NT2/D1 (cell line): ENCODE measurements around the gene MICALL2.
A peak's percentile ranks its signal among the peaks of the same experiment; 100 is the strongest.

ENCODE experiments used
- DNase-seq: peaks from one replicate; pipeline ENCODE4 v3.0.0-alpha.2; 2011; ENCODE audit warnings: low read depth, low spot score
- H3K27me3 ChIP-seq: 2 replicates; pipeline ENCODE4 v1.6.0; 2011; ENCODE audit warnings: mild to moderate bottlenecking; ENCODE audit not compliant: insufficient read length, insufficient read depth
- H3K36me3 ChIP-seq: 2 replicates; pipeline ENCODE4 v1.6.1; 2011; ENCODE audit warnings: mild to moderate bottlenecking, low read length, mixed read lengths; ENCODE audit not compliant: insufficient read depth, insufficient read length
- H3K4me1 ChIP-seq: 2 replicates; pipeline ENCODE4 v1.5.1; 2011; ENCODE audit not compliant: insufficient read depth, insufficient read length
- H3K4me3 ChIP-seq: 2 replicates; pipeline ENCODE4 v1.5.1; 2011; ENCODE audit warnings: low read depth; ENCODE audit not compliant: insufficient read length
- H3K9ac ChIP-seq: 2 replicates; pipeline ENCODE4 v1.6.0; 2011; ENCODE audit warnings: low read depth; ENCODE audit not compliant: insufficient read length
- H3K9me3 ChIP-seq: 2 replicates; pipeline ENCODE4 v1.5.1; 2011; ENCODE audit warnings: mild to moderate bottlenecking, low read length; ENCODE audit not compliant: insufficient read depth
- SUZ12 ChIP-seq: IDR thresholded peaks from 2 replicates; pipeline ENCODE4 v1.6.1; 2011; ENCODE audit not compliant: insufficient read length, insufficient read depth; ENCODE audit errors: extremely low read depth
- YY1 ChIP-seq: IDR thresholded peaks from 2 replicates; pipeline ENCODE4 v1.6.1; 2011; ENCODE audit not compliant: insufficient read length, insufficient read depth
- ZNF274 ChIP-seq: IDR thresholded peaks from 2 replicates; pipeline ENCODE4 v1.6.1; 2011; ENCODE audit warnings: mild to moderate bottlenecking, low read depth, low read length

The MICALL2 gene

GRCh38 chr7:1421946-1422345 is 37.3 kb downstream of the MICALL2 start:
- no peaks in the 10 kb centered on the region for H3K36me3 ChIP-seq
- TF ChIP-seq SUZ12 (no peak), ZNF274 (no peak), YY1 (no peak)
- no peak overlapping the region for H3K4me3 ChIP-seq
- peaks cover 16% of the 10 kb centered on the region for H3K4me1 ChIP-seq
- no peak overlapping the region for H3K9ac ChIP-seq
- no peaks in the 10 kb centered on the region for H3K9me3 ChIP-seq
- peaks cover 9% of the 10 kb centered on the region for H3K27me3 ChIP-seq
- no peak for DNase-seq

GRCh38 chr7:1421020-1421790 is 38.1 kb downstream of the MICALL2 start:
- Histone ChIP-seq H3K27me3 (peaks cover 16% of the 10 kb centered on the region), H3K9me3 (no peaks in the 10 kb centered on the region), H3K4me1 (peaks cover 16% of the 10 kb centered on the region), H3K4me3 (no peak overlapping the region), H3K36me3 (no peaks in the 10 kb centered on the region), H3K9ac (no peak overlapping the region)
- no peak for DNase-seq
- no peak for TF ChIP-seq YY1
- no peak for TF ChIP-seq ZNF274
- TF ChIP-seq SUZ12 = no peak

GRCh38 chr7:1419688-1420087 is 39.6 kb downstream of the MICALL2 start:
- H3K4me3 ChIP-seq = no peak overlapping the region
- H3K27me3 ChIP-seq = peaks cover 20% of the 10 kb centered on the region
- H3K36me3 ChIP-seq = no peaks in the 10 kb centered on the region
- peak overlapping the region; percentile 12 for H3K9ac ChIP-seq
- TF ChIP-seq ZNF274 (no peak), YY1 (no peak), SUZ12 (no peak)
- H3K4me1 ChIP-seq = peaks cover 16% of the 10 kb centered on the region
- no peaks in the 10 kb centered on the region for H3K9me3 ChIP-seq
- no peak for DNase-seq

GRCh38 chr7:1419310-1419634 is 40.0 kb downstream of the MICALL2 start:
- no peak for DNase-seq
- Histone ChIP-seq H3K36me3 (no peaks in the 10 kb centered on the region), H3K4me3 (no peak overlapping the region), H3K9ac (peak overlapping the region; percentile 12), H3K4me1 (peaks cover 16% of the 10 kb centered on the region), H3K27me3 (peaks cover 24% of the 10 kb centered on the region), H3K9me3 (no peaks in the 10 kb centered on the region)
- TF ChIP-seq SUZ12 (no peak), YY1 (no peak), ZNF274 (no peak)

- H3K9me3 ChIP-seq = no peaks in the 10 kb centered on the region
- H3K4me1 ChIP-seq = peaks cover 16% of the 10 kb centered on the region
- DNase-seq = peak; percentile 40
Measured at GRCh38 chr7:1418505-1419309, 40.6 kb downstream of the MICALL2 start.

GRCh38 chr7:1415389-1415990 is 43.8 kb downstream of the MICALL2 start:
- no peak for DNase-seq
- Histone ChIP-seq H3K9me3 (no peaks in the 10 kb centered on the region), H3K36me3 (no peaks in the 10 kb centered on the region), H3K27me3 (peaks cover 50% of the 10 kb centered on the region), H3K4me1 (peaks cover 15% of the 10 kb centered on the region), H3K4me3 (no peak overlapping the region), H3K9ac (no peak overlapping the region)
- TF ChIP-seq SUZ12 (no peak), YY1 (no peak), ZNF274 (no peak)

More at GRCh38 chr7:1418505-1419309, 40.6 kb downstream of the MICALL2 start:
- no peaks in the 10 kb centered on the region for H3K36me3 ChIP-seq
- no peak overlapping the region for H3K4me3 ChIP-seq
- H3K9ac ChIP-seq = no peak overlapping the region
- peaks cover 28% of the 10 kb centered on the region for H3K27me3 ChIP-seq
- TF ChIP-seq SUZ12 (no peak), YY1 (no peak), ZNF274 (no peak)
